IPS-NIHi7 (cell line): ENCODE measurements around the gene ADAMTS14.

Experiments
- DNase-seq: peaks from one replicate; pipeline ENCODE4 v3.0.0; 2012; ENCODE audit warnings: mixed read lengths; ENCODE audit errors: extremely low spot score

Gene ADAMTS14

DNA sequence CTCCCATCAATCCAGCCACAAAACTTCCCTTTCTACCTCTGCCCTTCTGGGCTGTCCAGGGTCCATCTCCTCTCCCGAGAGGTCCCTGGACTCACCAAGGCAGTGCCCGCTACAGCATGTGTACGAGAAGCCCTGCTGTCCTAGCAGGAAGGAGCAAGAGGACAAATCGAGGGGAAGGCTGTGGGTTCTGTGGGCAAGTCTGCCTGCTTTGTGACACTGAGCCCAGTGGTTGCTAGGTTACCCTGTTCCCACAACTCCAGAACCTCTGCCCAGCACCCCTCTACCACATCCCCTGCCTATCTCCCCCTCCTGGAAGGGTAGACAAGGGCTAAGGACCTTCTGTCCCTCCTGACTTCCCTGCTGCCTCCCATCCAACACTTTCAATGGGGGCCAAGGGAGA, 112.9 kb downstream of the ADAMTS14 start, which contains the start of gene TBATA:
TSS of gene TBATA (minus strand) at position 188 of the 400 bp plus-strand sequence. CDS start 1,998 bp downstream, outside the sequence.
- peak; percentile 11 for DNase-seq

DNA sequence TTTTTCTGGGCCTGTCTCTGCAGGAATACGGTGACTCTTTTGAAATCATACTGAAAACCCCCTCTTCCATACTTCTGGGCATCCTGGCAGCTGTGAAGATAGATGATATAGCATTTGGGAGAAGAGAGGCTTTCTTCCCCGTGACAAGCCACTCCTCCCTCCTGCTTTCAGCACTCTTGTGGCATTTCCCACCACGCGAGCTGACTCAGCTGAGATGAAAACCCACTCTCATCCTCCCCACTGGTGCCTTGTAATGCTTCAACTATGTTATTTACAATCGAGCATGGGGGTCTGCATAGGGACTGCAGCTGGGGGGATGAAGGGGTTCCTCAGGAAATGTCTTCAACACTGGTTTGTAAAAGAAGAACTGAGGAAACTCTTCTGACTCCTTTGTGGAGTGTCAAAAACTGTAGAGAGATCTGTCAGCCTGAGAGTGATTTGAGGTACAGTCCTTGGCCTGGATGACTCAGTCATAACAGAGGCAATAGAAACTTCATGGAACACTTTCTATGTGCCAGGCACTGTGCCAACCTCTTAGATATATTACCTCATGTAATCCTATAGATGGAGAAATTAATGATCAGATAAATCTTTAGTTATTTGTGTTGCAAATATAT, 114.6 kb downstream of the ADAMTS14 start:
- DNase-seq = no peak

DNA sequence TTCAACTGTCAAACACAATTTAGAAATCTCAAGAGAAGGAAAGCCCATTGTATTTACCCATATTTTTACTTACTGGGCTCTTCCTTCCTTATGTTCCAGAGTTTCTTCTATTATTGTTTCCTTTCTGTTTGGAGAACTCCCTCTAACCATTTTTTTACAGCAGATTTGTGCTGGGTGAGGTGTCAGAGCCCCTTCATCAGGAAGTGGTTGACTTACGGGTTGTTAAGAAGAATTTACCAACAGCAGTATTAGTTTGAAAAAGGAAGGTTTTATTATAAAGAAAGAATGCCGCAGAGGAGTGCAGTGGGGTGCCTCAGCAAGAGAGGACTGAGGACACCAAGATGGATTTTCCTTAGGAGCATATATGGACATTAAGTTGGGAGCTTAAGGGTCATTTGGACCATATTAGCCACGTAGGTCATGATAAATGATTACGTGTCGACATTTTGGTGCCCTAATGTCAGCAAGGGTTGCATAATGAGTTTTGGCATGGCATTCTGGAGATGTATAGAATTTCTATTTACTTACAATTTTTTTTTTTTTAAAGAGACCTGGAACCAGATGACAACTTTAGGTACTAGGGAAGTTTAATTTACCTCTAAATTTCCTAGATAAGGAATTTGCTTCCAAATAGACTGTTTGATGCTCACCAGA, 119.2 kb downstream of the ADAMTS14 start:
- no peak for DNase-seq

DNA sequence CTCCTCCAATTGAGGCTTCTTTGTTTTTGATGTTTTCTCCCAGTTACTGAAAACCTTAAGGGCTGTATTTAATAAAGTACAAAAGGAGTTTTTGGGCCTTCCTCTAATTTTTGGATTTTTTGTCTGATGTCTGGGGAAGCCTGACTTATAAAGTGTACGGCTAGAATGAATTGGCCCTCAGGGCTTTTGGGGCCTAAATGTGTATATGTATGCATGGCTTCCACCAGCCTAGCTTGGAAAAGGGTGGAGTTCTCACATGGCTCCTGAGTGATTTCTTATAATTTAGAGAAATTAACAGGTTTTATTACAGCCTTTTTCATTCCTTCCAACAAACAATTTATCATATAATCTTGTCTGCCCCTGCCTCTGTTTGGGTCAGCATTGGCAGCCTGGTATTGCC, 123.3 kb downstream of the ADAMTS14 start:
- no peak for DNase-seq

DNA sequence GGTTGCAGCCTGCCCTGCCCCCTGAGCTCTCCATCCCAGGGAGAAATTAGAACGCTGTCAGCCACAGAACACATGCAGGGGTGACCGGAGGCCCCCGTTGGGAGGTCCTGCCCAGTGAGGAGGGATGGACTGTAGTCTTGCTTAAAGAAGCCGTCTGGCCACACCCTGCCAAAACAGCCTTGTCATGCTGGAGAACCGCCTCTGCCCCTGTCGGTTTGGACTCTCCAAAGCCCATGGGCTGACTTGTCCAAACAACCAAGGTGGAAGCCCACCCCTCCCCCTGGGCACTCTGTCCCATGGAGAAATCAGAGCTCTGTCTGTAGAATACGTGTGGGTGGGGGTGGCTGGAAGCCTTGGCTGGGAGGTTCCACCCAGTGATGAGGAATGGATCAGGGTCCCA, 125.5 kb downstream of the ADAMTS14 start:
- no peak for DNase-seq

DNA sequence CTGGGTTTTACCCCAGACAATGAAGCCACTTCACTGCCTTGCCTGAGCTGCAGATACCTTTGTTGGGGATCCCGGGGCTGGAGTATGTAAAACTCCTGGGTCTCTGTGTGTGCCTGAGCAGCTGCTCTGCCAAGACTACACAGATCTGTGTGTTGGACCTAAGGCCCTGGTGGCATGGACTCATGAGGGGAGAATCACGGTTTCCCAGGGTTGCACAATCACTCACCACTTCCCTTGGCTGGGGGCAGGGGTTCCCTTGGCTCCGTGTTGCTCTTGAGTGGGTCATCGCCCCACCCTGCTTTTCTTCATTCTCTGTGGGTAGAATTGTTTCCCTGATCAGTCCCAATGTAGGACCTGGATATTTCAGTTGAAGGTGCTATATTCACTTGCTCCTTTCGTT, 126.8 kb downstream of the ADAMTS14 start:
- no peak for DNase-seq

DNA sequence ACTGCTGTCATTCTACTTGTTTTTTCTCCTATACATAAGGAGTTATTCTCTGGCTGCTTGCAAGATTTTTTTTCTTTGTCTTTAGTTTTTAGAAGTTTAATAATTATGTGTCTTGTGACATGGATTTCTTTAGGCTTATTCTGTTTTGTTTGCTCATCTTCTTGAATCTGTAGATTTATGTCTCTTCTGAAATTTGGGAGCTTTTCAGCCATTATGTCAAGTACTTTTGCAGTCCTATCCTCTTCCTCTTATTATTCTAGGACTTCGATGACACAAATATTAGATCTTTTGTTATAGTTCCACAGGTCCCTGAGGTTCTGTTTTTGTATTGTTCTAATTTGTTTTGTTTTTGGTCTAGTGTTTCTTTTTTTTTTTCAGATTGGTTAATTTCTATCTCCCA, 129.5 kb downstream of the ADAMTS14 start:
- DNase-seq = no peak

DNA sequence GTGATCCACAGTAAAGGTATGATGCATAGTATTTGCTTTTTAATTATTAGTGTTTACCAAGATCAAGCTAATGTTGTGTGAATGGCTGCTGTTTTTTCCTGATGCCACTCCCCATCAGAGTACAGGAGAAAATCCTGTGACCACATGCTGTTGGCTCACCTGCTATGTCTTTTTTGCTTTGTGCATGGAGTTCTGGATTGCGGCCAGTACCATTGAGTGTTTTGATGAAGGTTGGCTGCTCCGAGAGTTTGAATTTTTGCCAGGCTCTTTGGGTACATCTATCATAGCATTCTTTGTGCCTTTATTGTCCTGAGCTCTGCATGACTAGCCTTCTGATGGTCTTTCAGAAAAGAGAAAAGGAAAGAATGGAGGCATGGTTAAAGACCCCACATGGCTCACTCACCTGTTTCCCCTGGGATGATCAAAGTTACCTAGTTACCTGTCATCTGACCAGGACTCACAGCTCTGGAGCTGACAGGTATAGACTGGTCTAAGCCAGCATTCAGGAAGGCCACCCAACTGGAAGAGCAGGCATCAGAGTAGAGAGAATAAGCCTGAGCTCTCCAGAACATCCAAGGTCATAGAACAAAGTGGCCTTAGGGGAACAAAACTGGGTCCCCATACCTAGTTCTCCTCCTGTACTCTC, 131.6 kb downstream of the ADAMTS14 start:
- no peak for DNase-seq

DNA sequence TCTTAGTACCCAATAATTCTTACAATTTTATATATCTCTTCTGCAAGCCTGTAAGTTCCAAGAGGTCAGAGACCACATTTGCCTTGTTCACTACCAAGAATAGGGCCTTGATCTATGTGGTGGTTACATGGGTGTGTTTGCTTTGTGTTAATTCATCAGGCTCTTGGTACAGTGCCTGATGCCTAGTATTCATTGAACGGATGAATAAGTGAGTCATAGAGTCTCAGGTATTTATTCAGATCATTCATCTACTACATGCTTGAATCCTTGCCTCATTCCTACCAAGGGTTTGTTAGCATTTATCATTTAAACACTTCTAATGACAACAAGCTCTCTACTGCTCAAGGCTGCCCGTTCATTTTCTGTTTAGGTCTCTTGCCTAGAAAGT, 132.1 kb downstream of the ADAMTS14 start:
- no peak for DNase-seq

DNA sequence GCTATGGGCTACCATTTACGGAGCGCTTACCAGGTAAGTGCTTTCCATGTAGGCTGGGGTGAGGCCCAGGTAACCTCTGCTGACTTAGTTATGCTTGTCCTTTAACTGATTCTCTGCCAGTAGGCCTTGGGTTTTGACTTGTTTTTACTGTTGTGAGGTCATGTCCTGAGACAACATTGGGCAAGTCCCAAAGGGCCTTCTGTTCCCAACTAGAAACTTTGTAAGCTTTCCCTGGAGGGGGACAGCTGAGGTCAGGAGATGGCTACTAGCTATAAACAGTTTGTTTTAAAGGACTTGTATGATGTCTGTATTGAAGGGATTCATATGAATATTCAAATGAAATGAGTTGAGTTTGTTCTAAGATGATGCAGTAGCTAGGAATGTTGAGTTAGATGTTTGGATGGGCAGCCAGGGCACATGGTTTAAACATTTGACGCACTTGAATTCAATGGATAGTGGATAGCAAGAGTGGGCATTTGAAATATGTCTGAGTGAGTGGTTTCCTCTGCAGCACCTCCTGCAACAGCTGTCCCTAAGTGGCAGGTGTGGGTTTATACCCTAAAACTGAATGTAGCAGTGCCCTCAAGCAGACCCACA, 133.4 kb downstream of the ADAMTS14 start:
- DNase-seq = no peak

DNA sequence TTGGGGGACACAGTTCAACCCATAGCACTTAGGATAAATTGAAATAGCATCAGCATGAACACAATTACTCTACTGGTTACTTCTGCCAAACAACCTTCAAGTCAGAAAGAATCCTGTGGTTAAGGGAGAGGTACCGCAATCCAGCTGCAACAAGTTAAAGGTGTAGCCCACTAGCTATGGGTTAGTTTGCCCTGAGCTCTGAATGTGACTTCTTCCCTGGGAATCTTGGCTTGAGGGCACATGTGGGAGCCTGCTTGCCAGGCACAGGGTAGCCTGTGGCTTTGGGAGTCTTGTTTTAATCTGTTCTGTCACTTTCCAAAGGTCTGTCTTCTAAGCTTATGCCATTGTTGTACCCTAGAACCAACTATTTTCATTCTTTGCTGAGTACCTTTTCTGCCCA, 134.5 kb downstream of the ADAMTS14 start:
- DNase-seq = no peak

DNA sequence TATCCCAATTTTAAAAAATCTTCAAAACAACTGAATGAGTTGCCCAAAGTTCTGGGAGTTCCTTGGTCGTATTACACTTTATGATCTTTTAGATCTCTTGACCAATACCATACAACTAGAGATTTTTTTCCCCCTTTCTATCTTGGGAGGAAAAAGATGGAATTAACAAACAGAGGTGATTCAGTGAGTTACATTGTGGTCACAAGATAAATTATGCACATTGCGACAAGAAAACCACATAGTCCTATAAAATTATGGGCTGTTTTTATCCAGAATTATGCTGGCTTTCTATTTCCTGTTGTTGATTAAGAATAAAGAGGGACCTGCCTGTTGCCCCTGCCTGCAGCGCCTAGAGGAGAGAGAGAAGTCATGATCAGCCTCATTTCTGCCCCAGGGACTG, 135.2 kb downstream of the ADAMTS14 start:
- DNase-seq = no peak

DNA sequence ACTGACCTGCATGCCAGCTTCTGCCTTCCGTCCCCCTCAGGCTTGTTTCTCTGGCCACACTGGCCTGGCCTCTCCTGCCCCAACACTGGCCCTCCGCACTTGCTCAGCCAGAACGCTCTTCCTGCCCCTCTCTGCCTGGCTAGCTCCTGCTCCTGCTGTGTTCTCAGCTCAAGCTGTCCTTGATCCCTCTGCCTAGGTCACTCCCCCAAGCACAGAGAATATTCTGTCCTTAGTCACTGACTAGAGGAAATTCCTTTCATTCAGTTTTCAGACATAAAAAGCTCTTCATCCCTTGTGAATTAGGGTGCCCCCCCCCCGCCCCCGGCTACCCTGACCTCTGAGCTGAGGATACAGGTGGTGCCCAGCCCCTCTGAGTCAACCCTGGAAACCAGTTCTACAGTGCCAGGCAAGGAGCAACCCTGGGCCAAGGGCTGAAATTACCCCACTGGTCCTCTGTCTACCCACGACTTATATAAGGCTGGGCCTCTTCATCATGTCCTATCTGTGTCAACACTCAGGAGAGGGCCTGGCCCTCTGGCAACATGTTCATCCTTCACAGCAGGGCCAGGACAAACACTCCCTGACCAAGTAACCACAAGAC, 136.8 kb downstream of the ADAMTS14 start:
- DNase-seq = no peak

DNA sequence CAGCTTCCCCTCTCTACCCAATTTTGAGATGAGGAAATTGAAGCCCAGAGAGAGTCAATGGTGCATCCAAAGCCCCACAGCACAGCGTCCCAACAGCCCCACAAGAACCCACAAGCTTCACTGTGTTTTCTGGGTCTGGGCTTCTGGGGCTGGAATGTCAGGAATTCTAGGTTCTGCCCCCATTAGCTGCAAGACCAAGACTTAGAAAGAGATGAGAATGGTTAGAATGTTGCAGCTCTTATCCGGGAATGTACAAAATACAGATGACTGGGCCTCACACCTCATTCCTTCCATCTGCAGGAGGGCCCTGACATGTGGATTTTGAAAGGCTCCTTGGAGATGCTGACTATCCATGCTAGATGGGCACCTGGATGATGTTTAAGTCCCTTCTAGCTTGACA, 137.4 kb downstream of the ADAMTS14 start:
- no peak for DNase-seq

DNA sequence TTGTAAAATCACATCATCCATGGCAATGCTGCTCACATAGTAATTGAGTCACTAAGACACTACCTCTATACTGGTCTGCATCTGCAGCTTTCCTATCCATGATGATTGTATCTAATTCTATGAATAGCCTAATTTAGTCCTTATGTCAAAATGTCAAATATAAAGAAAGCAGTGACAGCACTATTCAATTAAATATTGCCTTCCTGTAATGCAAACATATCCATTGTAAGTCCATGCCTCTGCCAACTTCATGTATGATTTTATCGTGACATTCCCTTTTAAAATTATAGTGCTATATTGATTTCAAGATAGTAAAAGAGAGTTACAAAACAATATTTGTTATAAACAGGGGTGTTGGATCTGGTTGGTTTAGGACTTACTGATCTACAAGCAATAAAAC, 138.7 kb downstream of the ADAMTS14 start:
- no peak for DNase-seq

DNA sequence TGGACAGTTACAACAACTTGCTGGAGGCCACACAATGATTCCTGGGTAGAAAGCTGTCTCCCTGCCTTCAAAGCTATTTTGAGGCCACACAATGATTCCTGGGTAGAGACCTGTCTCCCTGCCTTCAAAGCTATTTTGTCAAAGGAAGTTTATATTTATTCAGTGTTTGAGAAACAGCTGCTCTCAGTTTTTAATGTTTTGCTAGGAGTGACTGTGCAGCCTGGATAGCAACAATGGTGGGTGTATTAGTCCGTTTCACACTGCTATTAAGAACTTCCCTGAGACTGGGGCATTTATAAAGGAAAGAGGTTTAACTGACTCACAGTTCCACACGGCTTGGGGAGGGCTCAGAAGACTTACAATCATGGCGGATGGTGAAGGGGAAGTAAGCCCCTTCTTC, 139.6 kb downstream of the ADAMTS14 start:
- DNase-seq = no peak
